Measurements from ENCODE around the gene PRDM15. TPM values are rescaled to one million over a fixed set of nuclear protein-coding genes. Genes with fewer than 3 reads are reported as not detected.

Gene PRDM15
- polyA plus RNA-seq, 3 donors = 0.19 to 19.0 (median 0.74) TPM

- Mint-ChIP-seq H3K9me3 (peaks cover 0 to 18% (median 9%) of the 10 kb centered on the region in 7 donors), H3K27ac (peak overlapping the region in 1 of 7 donors; percentile 59), H3K27me3 (ENCODE audit: low read depth in 3 of 3) (peaks cover 76 to 89% (median 76%) of the 10 kb centered on the region in 3 donors), H3K4me1 (peaks cover 22% of the 10 kb centered on the region), H3K36me3 (peaks cover 14 to 17% of the 10 kb centered on the region in 2 donors), H3K4me3 (peak overlapping the region in 1 of 2 donors; percentile 8)
- Histone ChIP-seq H2AFZ (ENCODE audit: insufficient read depth, low read depth, low read length, poor library complexity, severe bottlenecking) (no peak overlapping the region), H3K27ac (ENCODE audit: low read depth in 1 of 2, low read length in 2 of 2) (no peak overlapping the region), H4K20me1 (ENCODE audit: insufficient read depth, low read length) (no peaks in the 10 kb centered on the region), H3K79me2 (ENCODE audit: insufficient read depth, low read length) (no peaks in the 10 kb centered on the region), H3K4me3 (replicated peaks in 1 of 3; ENCODE audit: low read depth in 2 of 3, low read length in 3 of 3) (no peak overlapping the region), H3K27me3 (ENCODE audit: control insufficient read depth in 2 of 2, insufficient read depth in 2 of 2, low read length in 2 of 2) (peaks cover 51 to 65% of the 10 kb centered on the region in 2 donors), H3K9me3 (replicated peaks in 1 of 2; ENCODE audit: control insufficient read depth in 1 of 2, insufficient read depth in 1 of 2, low read length in 2 of 2) (peaks cover 0 to 14% of the 10 kb centered on the region in 2 donors), H3K9ac (ENCODE audit: insufficient read depth, low read length, poor library complexity, severe bottlenecking) (no peak overlapping the region), H3K4me1 (ENCODE audit: control insufficient read depth in 1 of 2, insufficient read depth in 2 of 2, low read length in 2 of 2) (peaks cover 30% of the 10 kb centered on the region in 2 donors), H3K36me3 (replicated peaks in 1 of 2; ENCODE audit: control insufficient read depth in 1 of 2, insufficient read depth in 2 of 2, low read length in 2 of 2) (no peaks in the 10 kb centered on the region), H3K4me2 (replicated peaks; ENCODE audit: extremely low read depth, low read length, poor library complexity, severe bottlenecking) (no peak overlapping the region)
- 81% methylated on average over 14 of the region's 14 CpGs for WGBS (ENCODE audit: insufficient coverage)
- DNase-seq = no peak
- TF ChIP-seq, protein P1, sequence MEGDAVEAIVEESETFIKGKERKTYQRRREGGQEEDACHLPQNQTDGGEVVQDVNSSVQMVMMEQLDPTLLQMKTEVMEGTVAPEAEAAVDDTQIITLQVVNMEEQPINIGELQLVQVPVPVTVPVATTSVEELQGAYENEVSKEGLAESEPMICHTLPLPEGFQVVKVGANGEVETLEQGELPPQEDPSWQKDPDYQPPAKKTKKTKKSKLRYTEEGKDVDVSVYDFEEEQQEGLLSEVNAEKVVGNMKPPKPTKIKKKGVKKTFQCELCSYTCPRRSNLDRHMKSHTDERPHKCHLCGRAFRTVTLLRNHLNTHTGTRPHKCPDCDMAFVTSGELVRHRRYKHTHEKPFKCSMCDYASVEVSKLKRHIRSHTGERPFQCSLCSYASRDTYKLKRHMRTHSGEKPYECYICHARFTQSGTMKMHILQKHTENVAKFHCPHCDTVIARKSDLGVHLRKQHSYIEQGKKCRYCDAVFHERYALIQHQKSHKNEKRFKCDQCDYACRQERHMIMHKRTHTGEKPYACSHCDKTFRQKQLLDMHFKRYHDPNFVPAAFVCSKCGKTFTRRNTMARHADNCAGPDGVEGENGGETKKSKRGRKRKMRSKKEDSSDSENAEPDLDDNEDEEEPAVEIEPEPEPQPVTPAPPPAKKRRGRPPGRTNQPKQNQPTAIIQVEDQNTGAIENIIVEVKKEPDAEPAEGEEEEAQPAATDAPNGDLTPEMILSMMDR (IDR thresholded peaks at IDR 0.05) = no peak
- intact Hi-C loops (cut with micrococcal nuclease) = no loop called here
These were observed 108.1 kb downstream of the PRDM15 start for GRCh38 chr21:41770901-41771624.

- Histone ChIP-seq H3K9me3 (replicated peaks in 1 of 2; ENCODE audit: control insufficient read depth in 1 of 2, insufficient read depth in 1 of 2, low read length in 2 of 2) (peaks cover 0 to 14% of the 10 kb centered on the region in 2 donors), H3K9ac (ENCODE audit: insufficient read depth, low read length, poor library complexity, severe bottlenecking) (no peak overlapping the region), H2AFZ (ENCODE audit: insufficient read depth, low read depth, low read length, poor library complexity, severe bottlenecking) (no peak overlapping the region), H3K4me3 (replicated peaks in 1 of 3; ENCODE audit: low read depth in 2 of 3, low read length in 3 of 3) (no peak overlapping the region), H3K4me1 (ENCODE audit: control insufficient read depth in 1 of 2, insufficient read depth in 2 of 2, low read length in 2 of 2) (peaks cover 30 to 35% of the 10 kb centered on the region in 2 donors), H3K79me2 (ENCODE audit: insufficient read depth, low read length) (no peaks in the 10 kb centered on the region), H3K36me3 (replicated peaks in 1 of 2; ENCODE audit: control insufficient read depth in 1 of 2, insufficient read depth in 2 of 2, low read length in 2 of 2) (no peaks in the 10 kb centered on the region), H3K4me2 (replicated peaks; ENCODE audit: extremely low read depth, low read length, poor library complexity, severe bottlenecking) (no peak overlapping the region), H3K27me3 (ENCODE audit: control insufficient read depth in 2 of 2, insufficient read depth in 2 of 2, low read length in 2 of 2) (peaks cover 61 to 74% of the 10 kb centered on the region in 2 donors), H4K20me1 (ENCODE audit: insufficient read depth, low read length) (no peaks in the 10 kb centered on the region), H3K27ac (ENCODE audit: low read depth in 1 of 2, low read length in 2 of 2) (no peak overlapping the region)
- Mint-ChIP-seq H3K27ac (peak overlapping the region in 1 of 7 donors; percentile 50), H3K36me3 (peaks cover 21 to 25% of the 10 kb centered on the region in 2 donors), H3K27me3 (ENCODE audit: low read depth in 3 of 3) (peaks cover 79 to 90% (median 82%) of the 10 kb centered on the region in 3 donors), H3K9me3 (peaks cover 0 to 20% (median 13%) of the 10 kb centered on the region in 7 donors), H3K4me3 (peak overlapping the region in 1 of 2 donors; percentile 91), H3K4me1 (peaks cover 25% of the 10 kb centered on the region)
- intact Hi-C loops (cut with micrococcal nuclease) = loop anchor here (5.0 to 10.0 kb wide), 2 partner anchors 43 to 95 kb away; no protein-coding TSS in a partner anchor
- TF ChIP-seq, protein P1 (IDR thresholded peaks at IDR 0.05) = no peak
- DNase-seq = no peak
- WGBS (ENCODE audit: insufficient coverage) = 94% methylated on average over 3 of the region's 5 CpGs
These were observed 109.2 kb downstream of the PRDM15 start for GRCh38 chr21:41769933-41770332.
